ENCODE results near the gene INPP5A. TPM values are rescaled to one million over a fixed set of nuclear protein-coding genes. Genes with fewer than 3 reads are reported as not detected.
A peak's percentile ranks its signal among the peaks of the same experiment; 100 is the strongest.

The INPP5A gene
- total and polyA plus RNA-seq, 11 donors, result 38.6 to 179 (median 102) TPM

GRCh38 chr10:132708441-132708840, 170.9 kb downstream of the INPP5A start:
- WGBS, 4 donors, result 93 to 97% (median 96%) methylated on average over 14 to 15 of the region's 15 CpGs
- ATAC-seq (no peak), DNase-seq (peak in 4 of 5 donors; percentile 4 to 9 (median 8))
- TF ChIP-seq, protein P1, sequence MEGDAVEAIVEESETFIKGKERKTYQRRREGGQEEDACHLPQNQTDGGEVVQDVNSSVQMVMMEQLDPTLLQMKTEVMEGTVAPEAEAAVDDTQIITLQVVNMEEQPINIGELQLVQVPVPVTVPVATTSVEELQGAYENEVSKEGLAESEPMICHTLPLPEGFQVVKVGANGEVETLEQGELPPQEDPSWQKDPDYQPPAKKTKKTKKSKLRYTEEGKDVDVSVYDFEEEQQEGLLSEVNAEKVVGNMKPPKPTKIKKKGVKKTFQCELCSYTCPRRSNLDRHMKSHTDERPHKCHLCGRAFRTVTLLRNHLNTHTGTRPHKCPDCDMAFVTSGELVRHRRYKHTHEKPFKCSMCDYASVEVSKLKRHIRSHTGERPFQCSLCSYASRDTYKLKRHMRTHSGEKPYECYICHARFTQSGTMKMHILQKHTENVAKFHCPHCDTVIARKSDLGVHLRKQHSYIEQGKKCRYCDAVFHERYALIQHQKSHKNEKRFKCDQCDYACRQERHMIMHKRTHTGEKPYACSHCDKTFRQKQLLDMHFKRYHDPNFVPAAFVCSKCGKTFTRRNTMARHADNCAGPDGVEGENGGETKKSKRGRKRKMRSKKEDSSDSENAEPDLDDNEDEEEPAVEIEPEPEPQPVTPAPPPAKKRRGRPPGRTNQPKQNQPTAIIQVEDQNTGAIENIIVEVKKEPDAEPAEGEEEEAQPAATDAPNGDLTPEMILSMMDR (IDR thresholded peaks at IDR 0.05), result no peak
- TF ChIP-seq POLR2A (IDR thresholded peaks at IDR 0.05), result no peak
- Histone ChIP-seq H3K9me3 (peaks cover 0 to 18% (median 12%) of the 10 kb centered on the region in 12 donors), H3K4me3 (no peak overlapping the region), H3K36me3 (peaks cover 0 to 55% (median 18%) of the 10 kb centered on the region in 9 donors), H3K27ac (no peak overlapping the region), H3K27me3 (no peaks in the 10 kb centered on the region), H3K4me1 (peaks cover 0 to 2% (median 0%) of the 10 kb centered on the region in 12 donors)
- intact Hi-C loops (cut with DNase I), result no loop called here

DNA sequence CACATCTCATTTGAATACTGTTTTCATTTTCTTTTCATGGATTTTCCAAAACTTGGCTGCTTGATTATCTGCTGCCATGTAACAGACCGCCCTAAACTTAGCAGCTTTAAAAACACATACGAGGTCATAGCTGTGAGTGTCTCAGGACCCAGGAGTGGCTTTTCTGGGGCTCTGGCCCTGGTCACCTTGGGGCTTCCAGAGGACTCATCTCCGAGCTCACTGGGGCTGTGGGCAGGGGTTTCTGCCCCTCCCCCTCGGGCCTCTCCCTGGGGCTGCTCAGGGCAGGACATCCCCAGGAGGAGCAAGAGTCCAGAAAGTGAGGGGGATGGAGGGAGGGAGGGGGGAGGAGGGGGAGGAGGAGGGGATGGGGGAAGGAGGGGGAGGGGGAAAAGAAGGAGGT, 171.3 kb downstream of the INPP5A start:
- Histone ChIP-seq H3K9me3 (peaks cover 0 to 18% (median 12%) of the 10 kb centered on the region in 12 donors), H3K36me3 (peaks cover 0 to 57% (median 20%) of the 10 kb centered on the region in 9 donors), H3K27me3 (no peaks in the 10 kb centered on the region), H3K4me1 (peaks cover 0 to 3% (median 0%) of the 10 kb centered on the region in 12 donors), H3K27ac (no peak overlapping the region), H3K4me3 (no peak overlapping the region)
- ATAC-seq, result no peak
- WGBS, 4 donors, result 77 to 90% (median 88%) methylated on average over 3 to 4 of the region's 4 CpGs
- TF ChIP-seq POLR2A (IDR thresholded peaks at IDR 0.05), result no peak
- TF ChIP-seq, protein P1 (IDR thresholded peaks at IDR 0.05), result no peak
- peak in 3 of 5 donors; percentile 5 to 26 (median 8) for DNase-seq
- intact Hi-C loops (cut with DNase I), result no loop called here

DNA sequence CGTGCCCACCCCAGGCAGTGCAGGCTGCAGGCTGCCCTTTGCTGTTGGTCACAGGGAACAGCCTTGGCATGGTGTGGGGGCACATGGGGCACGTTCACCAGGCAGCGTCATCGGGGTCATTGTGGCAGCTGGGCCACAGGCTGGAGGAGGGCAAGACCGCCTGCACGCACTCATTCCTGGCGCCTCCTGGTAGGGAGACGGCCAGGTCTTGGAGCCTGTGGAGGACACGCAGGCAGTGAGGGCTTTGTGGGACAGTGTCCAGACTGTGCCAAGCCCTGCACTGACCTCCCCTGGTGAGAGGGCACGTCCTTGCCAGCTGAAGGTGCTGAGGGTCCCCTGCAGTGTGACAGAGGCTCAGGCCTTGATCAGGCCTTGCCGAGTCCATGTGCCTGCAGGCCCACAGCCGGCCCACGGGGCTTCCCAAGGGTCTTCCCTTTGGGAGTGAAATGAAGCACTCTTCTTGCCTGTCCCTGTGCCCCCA, 171.9 kb downstream of the INPP5A start:
- intact Hi-C loops (cut with DNase I), result no loop called here
- no peak overlapping the region for H3K27ac ChIP-seq
- H3K4me3 ChIP-seq, result no peak overlapping the region
- H3K36me3 ChIP-seq, result peaks cover 0 to 63% (median 21%) of the 10 kb centered on the region in 9 donors
- peak in 4 of 5 donors; percentile 3 to 60 (median 16) for DNase-seq
- no peak for TF ChIP-seq POLR2A (IDR thresholded peaks at IDR 0.05)
- TF ChIP-seq, protein P1 (IDR thresholded peaks at IDR 0.05), result no peak
- WGBS, 4 donors, result 90 to 94% (median 93%) methylated on average over 6 to 13 of the region's 13 CpGs
- no peak for ATAC-seq
- H3K9me3 ChIP-seq, result peaks cover 0 to 18% (median 12%) of the 10 kb centered on the region in 12 donors
- H3K27me3 ChIP-seq, result no peaks in the 10 kb centered on the region
- H3K4me1 ChIP-seq, result peaks cover 0 to 3% (median 0%) of the 10 kb centered on the region in 12 donors

- DNase-seq, result peak in 4 of 5 donors; percentile 4 to 42 (median 10)
- intact Hi-C loops (cut with DNase I), result no loop called here
- H3K4me1 ChIP-seq, result peaks cover 0 to 3% (median 0%) of the 10 kb centered on the region in 12 donors
- no peak overlapping the region for H3K4me3 ChIP-seq
- H3K9me3 ChIP-seq, result peaks cover 0 to 16% (median 12%) of the 10 kb centered on the region in 12 donors
- no peak overlapping the region for H3K27ac ChIP-seq
- H3K27me3 ChIP-seq, result no peaks in the 10 kb centered on the region
- TF ChIP-seq, protein P1 (IDR thresholded peaks at IDR 0.05), result no peak
- TF ChIP-seq POLR2A (IDR thresholded peaks at IDR 0.05), result no peak
- ATAC-seq, result no peak
- peaks cover 0 to 61% (median 22%) of the 10 kb centered on the region in 9 donors for H3K36me3 ChIP-seq
- WGBS, 4 donors, result 91 to 97% (median 96%) methylated on average over 22 of the region's 22 CpGs
These were observed 172.6 kb downstream of the INPP5A start for GRCh38 chr10:132710036-132710686.
